ENCODE results near the gene SMPD2. TPM values are rescaled to one million over a fixed set of nuclear protein-coding genes. Genes with fewer than 3 reads are reported as not detected.

SMPD2 gene
- total RNA-seq, 2 donors from 2014 or later: 21.9 to 27.5 TPM

DNA sequence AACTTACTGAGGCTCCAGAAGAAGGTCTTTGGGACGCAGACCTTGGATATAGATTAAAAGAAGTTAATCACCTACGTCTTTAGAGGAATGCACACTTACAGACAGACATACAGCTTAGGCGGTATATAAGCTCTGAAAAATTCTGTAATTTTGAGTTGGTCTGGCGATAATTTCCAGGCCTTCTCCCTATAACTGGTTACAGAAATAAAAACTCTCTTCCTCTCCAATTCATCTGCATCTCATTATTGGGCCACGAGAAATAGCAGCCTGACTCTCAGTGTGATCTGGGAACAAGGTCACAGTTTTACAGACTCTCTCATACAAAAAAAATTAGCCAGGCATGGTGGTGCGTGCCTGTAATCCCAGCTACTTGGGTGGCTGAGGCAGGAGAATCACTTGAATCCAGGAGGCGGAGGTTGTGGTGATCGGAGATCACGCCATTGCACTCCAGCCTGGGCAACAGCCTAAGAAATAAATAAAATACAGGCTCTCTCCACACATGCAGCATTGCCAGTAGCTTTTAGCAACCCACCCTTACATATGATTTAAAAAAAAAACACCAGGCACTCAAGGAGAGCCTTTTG, 37.8 kb downstream of the SMPD2 start:
- TF ChIP-seq, protein P1, sequence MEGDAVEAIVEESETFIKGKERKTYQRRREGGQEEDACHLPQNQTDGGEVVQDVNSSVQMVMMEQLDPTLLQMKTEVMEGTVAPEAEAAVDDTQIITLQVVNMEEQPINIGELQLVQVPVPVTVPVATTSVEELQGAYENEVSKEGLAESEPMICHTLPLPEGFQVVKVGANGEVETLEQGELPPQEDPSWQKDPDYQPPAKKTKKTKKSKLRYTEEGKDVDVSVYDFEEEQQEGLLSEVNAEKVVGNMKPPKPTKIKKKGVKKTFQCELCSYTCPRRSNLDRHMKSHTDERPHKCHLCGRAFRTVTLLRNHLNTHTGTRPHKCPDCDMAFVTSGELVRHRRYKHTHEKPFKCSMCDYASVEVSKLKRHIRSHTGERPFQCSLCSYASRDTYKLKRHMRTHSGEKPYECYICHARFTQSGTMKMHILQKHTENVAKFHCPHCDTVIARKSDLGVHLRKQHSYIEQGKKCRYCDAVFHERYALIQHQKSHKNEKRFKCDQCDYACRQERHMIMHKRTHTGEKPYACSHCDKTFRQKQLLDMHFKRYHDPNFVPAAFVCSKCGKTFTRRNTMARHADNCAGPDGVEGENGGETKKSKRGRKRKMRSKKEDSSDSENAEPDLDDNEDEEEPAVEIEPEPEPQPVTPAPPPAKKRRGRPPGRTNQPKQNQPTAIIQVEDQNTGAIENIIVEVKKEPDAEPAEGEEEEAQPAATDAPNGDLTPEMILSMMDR (IDR thresholded peaks at IDR 0.05): no peak
- Histone ChIP-seq H3K4me3 (no peak overlapping the region), H3K36me3 (peaks cover 7% of the 10 kb centered on the region)

DNA sequence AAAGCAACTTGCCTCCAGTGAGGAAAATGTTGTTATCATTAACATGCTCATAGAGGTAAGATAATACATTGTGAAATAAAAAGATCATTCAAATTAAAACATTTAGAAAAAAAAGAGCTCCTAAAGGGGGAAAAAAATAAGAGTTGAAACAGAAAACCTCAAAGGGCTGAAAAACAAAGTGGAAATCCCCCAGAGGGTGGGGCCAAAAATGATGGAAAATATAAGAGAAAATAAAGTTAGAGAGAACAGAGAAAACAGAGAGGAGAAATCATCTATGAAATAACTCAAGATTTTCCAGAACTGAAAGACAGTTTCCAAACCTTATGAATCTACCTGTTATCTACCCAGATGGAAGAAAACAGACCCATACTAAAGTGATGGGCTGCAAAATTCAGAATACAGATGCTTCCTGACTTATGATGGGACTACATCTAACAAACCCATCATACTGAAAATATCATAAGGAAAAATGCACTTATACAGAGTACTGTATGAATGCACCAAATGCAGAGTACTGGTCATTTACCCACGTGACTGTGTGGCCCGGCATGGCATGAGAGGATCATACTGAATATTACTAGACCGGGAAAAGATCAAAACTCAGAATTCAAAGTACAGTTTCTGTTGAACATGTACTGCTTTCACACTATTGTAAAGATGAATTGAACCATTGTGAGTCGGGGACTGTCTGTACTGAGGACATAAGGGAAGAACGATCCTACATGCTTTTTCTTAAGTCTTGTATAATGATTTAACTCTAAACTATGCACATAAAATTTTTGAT, 38.5 kb downstream of the SMPD2 start:
- Histone ChIP-seq H3K36me3 (peaks cover 7% of the 10 kb centered on the region), H3K27me3 (no peaks in the 10 kb centered on the region), H3K4me3 (peak overlapping the region; percentile 10), H3K27ac (no peak overlapping the region), H3K9me3 (no peaks in the 10 kb centered on the region), H3K4me1 (peaks cover 5% of the 10 kb centered on the region), H3K9ac (ENCODE audit: low read depth in 2 of 2, low read length in 2 of 2) (peak overlapping the region in 1 of 2 donors; percentile 26)
- intact Hi-C loops (cut with DNase I): no loop called here
- TF ChIP-seq, protein P1 (IDR thresholded peaks at IDR 0.05): no peak
- DNase-seq: no peak

More for the DNA sequence above, 37.8 kb downstream of the SMPD2 start:
- no peak for DNase-seq
- Histone ChIP-seq H3K27me3 (no peaks in the 10 kb centered on the region), H3K27ac (no peak overlapping the region), H3K9ac (ENCODE audit: low read depth in 2 of 2, low read length in 2 of 2) (no peak overlapping the region), H3K4me1 (peaks cover 5% of the 10 kb centered on the region), H3K9me3 (no peaks in the 10 kb centered on the region)
- intact Hi-C loops (cut with DNase I): no loop called here

DNA sequence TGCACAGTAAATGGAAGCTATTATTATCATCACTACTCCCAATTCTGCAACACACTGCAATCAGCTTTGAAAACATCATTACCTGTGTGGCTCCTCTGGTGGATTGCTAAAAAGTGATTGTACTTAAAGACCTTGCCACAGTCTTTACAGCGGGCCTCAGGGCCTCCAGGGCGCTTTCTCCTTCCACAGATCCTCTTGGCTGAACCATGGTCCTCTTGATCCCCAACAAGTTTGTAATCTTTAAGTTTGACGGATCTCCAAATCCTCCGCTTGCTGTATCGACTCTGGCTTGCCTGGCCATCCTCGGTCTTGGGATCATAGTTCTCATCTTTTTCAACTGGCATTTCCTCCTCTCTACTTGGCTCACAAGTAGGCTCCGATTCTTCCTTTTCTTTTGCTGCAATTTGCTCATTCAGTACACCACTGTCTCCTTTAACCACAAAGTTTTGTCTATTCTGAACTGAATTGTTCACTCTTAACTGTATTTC, 40.5 kb downstream of the SMPD2 start:
- Histone ChIP-seq H3K27me3 (no peaks in the 10 kb centered on the region), H3K36me3 (no peaks in the 10 kb centered on the region), H3K9me3 (no peaks in the 10 kb centered on the region), H3K9ac (ENCODE audit: low read depth in 2 of 2, low read length in 2 of 2) (no peak overlapping the region), H3K4me3 (no peak overlapping the region), H3K27ac (no peak overlapping the region), H3K4me1 (peaks cover 5% of the 10 kb centered on the region)
- intact Hi-C loops (cut with DNase I): no loop called here
- TF ChIP-seq, protein P1 (IDR thresholded peaks at IDR 0.05): no peak
- no peak for DNase-seq

DNA sequence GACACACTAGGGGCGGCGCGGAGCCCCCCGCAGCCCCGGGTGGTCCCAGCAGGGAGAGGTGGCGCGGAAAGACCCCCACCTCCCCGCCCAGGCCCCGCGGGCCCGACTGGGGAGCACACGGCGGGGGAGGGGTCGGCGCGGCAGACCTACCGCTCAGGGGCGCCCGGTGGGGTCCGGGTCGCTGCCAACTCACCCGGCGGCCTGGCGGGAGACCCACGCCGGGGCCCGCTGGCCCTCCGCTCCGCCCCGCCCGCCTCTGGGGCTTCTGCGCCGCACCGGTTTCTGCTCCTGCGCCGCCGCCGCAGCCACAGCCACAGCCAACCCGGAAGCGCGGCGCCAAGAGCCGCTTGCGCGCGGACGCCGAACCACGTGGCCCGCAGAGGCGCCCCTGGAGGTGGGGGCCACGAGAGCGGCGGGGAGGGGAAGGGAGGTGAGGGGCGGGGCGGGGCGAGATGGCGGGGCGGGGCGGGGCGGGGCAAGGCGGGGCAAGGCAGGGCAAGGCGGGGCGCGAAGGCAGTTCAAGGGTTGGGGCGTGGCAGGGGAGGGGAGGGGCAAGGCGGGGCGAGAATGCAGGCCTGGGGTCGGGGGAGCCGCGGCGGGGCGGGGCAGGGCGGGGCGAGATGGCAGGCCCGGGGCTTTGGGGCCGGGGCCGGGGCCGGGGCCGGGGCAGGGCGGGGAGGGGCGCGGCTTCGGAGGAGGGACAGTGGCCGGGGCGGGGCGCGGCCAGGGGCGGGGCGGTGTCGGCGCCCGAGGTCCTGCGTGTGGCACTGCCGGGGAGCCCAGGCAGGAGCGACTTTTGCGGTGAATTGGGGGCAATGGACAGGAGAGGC, 42.6 kb downstream of the SMPD2 start, which contains the start of gene ZBTB24:
ZBTB24 (minus strand) TSS at position 315 of the 830 bp plus-strand sequence. CDS start 1,193 bp downstream, outside the sequence.
- peak within 1 kb of the TSS; percentile 82 for H3K27ac ChIP-seq
- H3K9ac ChIP-seq (ENCODE audit: low read depth in 2 of 2, low read length in 2 of 2): peak within 1 kb of the TSS; percentile 81 to 89
- TF ChIP-seq, protein P1 (IDR thresholded peaks at IDR 0.05): no peak
- no peaks in the 10 kb centered on the region for H3K36me3 ChIP-seq
- H3K4me1 ChIP-seq: peaks cover 5% of the 10 kb centered on the region
- intact Hi-C loops (cut with DNase I): no loop called here
- H3K9me3 ChIP-seq: no peaks in the 10 kb centered on the region
- no peaks in the 10 kb centered on the region for H3K27me3 ChIP-seq
- peak; percentile 94 for DNase-seq
- H3K4me3 ChIP-seq: peak within 1 kb of the TSS; percentile 96

DNA sequence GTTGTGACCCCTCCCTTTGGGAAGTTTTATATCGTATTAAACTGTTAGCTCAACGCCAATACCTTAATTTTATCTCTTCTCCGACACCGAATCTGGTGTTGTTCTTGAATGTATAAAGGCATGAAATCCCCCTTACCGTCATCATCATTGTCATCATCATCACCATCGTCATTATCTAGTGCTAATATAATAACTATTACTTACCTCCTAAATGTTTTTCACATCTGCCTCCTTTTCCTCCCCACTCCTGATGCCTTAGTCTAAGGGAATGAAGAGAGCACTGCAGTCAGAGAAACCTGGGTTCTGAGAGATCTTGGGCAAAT, 43.2 kb downstream of the SMPD2 start:
- peak overlapping the region; percentile 58 to 61 for H3K9ac ChIP-seq (ENCODE audit: low read depth in 2 of 2, low read length in 2 of 2)
- intact Hi-C loops (cut with DNase I): no loop called here
- peak overlapping the region; percentile 24 for H3K4me3 ChIP-seq
- H3K4me1 ChIP-seq: peaks cover 5% of the 10 kb centered on the region
- H3K9me3 ChIP-seq: no peaks in the 10 kb centered on the region
- no peaks in the 10 kb centered on the region for H3K27me3 ChIP-seq
- no peak for DNase-seq
- H3K36me3 ChIP-seq: no peaks in the 10 kb centered on the region
- H3K27ac ChIP-seq: peak overlapping the region; percentile 4
- TF ChIP-seq, protein P1 (IDR thresholded peaks at IDR 0.05): no peak
